HG03064 (cell line): ENCODE results near the gene PET100.

Source experiments
- ATAC-seq: cut with Tn5 transposase; IDR thresholded peaks from one replicate; pipeline ENCODE4 v1.9.1; 2021; ENCODE audit warnings: low read depth; ENCODE audit not compliant: unreplicated experiment

PET100 gene

GRCh38 chr19:7676854-7677253, 47.3 kb downstream of the PET100 start, which contains the start of gene MCEMP1:
MCEMP1 (plus strand) TSS chr19:7677090; CDS start chr19:7677121, 31 bp downstream.
- no peak for ATAC-seq

- ATAC-seq: no peak
Measured at GRCh38 chr19:7677669-7678311, 48.2 kb downstream of the PET100 start.

GRCh38 chr19:7678971-7679751, 49.6 kb downstream of the PET100 start:
- no peak for ATAC-seq

GRCh38 chr19:7679771-7680605, 50.4 kb downstream of the PET100 start:
- no peak for ATAC-seq

GRCh38 chr19:7680606-7681339, 51.2 kb downstream of the PET100 start, which contains the start of gene TRAPPC5:
TRAPPC5 (plus strand) TSS chr19:7680833; CDS start chr19:7682254, 1,421 bp downstream.
- no peak for ATAC-seq
